CD4-positive, alpha-beta T cell treated with Interleukin-12 subunit alpha and Interleukin-12 subunit beta, for 1 hour (primary cell): ENCODE results near the gene ITPK1.

ENCODE experiments used
- DNase-seq: peaks from one replicate; pipeline ENCODE4 v3.0.0-alpha.2; 2020

Gene ITPK1

DNA sequence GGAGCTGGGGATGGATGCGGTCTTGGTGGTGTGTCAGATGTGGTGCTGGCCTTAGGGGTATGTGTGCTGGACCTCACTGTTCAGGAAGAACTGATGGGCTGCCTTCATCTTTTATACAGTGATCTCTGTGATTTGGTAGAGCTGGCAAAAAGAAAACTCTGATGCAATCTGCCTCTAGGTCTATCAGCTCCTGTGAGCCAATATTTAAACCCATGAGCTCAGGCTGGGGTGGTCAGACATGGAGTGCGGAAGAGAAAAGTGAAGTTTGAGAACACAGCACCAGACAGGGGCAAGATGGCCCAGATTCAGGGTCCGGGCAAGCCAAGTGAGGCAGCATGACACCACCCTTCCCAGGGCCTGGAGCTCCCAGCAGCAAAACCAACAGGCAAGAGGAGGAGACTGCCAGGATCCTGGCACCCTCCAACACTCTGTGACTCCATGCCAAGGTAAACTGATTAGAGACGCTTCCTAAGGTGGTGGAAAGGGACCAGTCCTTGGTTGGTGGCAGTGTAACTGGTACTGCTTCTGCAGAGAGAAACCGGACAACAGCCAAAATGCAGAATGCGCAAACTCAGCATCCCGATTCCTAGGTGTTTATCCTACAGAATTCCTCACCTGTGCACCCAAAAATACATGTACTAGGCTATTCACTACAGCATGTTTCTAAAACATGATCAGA lies 110.5 kb downstream of the ITPK1 start:
- no peak for DNase-seq

DNA sequence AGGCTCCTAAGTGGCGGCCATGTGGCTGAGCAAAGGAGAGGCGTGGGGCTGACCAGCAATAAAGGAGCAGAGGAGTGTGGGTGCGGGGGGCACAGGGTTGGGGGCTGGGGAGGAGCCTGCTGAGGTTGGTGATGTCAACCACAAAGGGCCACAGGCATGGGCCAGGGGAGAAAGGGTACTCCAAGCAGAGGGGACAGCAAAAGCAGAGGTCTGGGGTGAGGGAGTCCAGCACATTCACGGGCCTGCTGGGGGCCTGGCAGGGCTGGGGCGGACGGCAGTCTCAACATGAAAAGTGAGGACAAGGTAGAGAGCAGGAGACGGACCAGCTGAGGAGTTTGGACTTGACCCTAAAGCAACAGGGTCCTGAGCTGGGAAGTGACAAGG lies 111.0 kb downstream of the ITPK1 start:
- no peak for DNase-seq

DNA sequence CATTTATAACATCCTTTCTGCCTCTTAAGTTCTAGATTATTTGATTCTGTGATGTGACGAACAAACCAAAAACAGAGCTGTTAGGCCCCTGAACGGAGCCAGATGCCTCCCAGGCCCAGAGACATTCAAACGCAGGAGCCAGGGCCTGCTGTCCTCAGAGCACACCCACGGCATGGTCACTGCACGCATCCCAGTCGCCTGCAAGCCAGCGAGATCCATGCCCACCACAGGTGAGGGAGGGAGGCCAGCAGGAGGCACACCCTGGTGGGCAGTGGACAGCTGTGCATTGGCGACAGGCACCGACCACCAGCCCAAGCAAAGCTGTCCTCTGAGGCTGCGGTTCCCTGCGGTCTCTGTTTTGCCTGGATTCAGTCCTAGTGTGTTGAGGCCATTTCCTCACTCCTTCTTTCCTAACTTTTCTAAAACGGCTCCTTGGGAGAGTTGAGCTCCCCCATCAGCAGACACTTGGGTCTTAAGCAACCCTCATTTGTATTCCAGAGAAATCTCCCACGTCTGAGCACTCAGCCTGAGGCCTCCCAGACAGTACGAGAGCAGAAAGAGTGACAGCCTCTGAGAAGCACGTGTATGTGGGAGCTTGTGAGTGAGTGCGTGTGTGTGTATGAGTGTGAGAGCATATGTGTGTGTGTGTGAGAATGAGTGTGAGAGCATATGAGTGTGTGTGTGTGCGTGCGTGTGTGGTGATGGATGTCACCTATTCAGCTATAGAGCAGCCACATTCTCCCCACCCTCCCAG lies 111.6 kb downstream of the ITPK1 start:
- no peak for DNase-seq

DNA sequence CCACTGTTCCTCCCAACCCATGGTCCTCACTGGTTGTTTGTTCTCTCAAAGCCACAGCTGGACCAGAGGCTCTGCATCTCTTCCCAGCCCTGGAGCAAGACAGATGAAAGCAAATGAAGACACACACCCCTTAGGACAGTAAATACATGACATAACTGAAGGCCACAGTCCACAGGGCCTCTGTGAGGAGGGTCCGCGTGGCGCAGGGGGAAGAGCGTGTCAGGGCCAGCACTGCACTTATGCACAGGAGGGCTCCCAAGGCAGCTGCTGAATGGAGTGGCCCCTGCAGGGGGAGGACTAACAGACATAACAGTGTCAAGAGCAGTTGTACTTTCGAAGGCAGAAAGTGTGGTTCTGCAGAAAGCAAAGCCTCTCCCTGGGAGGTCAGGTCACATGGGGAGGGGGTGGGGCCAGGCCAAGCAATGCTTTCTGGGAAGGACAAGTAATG lies 112.8 kb downstream of the ITPK1 start:
- DNase-seq, result no peak

DNA sequence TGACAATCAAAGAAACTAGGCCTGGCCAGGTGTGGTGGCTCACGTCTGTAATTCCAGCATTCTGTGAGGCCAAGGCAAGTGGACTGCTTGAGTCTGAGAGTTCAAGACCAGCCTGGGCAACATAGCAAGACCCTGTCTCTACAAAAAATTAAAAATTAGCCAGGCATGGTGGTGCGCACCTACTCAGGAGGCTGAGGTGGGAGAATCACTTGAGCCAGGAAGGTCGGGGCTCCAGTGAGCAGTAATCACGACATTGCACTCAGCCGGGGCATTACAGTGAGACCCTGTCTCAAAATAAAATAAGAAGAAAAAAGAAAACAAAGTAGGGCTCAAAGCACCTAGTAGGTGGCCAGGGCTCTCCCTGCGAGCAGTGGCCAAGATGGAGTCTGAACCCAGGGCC lies 113.7 kb downstream of the ITPK1 start:
- no peak for DNase-seq

DNA sequence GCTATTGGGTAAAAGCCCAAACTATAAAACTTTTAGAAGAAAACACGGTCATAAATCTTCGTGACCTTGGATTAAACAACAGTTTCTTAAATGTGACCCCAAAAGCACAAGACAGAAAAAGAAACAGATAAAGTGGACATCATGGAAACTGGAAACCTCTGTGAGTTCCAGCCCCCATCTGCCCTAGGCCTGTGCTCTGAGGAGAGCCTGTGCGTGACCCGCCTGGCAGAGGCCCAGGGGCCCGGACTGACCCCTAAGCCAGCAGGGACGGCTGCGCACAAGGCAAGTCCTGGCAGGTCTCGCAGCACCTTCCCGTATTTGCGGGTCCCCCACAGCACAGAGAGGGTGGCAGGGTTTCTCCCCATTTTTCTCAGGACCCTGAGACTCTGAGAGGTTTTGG lies 116.8 kb downstream of the ITPK1 start:
- no peak for DNase-seq

DNA sequence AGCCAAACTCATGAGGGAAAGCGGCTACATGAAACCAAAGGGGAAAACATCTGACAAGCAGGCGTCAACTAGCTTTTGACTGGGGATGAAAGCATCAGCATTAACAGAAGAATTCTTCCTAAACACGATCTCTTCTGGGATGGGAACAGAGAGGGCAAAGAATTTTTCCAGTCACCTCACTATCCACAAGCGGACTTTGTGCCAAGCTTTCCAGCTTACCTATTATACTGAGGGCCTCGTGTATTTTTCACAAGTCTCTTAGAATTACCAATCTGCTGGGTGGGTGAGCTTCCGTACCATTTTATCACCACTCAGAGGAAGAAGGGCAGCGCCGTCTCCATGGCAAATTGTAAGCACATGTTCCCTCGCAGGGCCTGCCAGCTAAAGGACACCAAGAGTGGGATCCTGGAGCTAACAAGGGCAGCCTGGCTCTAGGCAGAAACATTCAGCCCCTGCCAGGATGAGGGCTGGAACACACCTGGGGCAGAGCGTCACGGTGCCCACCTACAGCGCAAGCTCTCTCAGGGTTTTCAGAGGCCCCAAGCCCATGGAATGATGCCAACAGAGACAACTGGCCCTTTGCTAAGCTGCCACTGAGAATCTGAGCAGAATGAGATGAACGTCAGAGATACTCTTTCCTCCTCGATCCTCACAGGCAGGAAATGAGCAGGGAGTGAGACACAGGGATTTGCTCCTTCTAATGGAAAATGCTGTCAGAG lies 118.2 kb downstream of the ITPK1 start:
- no peak for DNase-seq

DNA sequence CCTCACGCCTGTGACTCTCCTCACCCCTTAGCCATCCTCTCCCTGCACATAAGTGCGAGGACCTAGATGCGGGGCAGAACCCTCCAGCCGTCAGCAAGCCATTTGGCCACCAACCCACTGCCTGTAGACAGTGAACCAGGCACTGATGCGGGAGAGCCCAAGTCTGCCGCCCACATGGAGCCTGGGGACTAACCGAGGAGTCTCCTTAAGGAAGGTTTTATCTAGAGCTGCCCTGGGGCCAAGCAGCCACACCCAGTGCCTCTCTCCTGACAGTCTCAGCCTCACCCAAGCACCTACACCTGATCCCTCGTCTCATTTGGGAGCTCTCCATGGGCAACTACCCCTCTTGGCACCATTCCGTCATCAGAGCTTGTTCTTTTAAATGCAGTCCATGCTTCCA lies 120.1 kb downstream of the ITPK1 start:
- DNase-seq, result no peak

DNA sequence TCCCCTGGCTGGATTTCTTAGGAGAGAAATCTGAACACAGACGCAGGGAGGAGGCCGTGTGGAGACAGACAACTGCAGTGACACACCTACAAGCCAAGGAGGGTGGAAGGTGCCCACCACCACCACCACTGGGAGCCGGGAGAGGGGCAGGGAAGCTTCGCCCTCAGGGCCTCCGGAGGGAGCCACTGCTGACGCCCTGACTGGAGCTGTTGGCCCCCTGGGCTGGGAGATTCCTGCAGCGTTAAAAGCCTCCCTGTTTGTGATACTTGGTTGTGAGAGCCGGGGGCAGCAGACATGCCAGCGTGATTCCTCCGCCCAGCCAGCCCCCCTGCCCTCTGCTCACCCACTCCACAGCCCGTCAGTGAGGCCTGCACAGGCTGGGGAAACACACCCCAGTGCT lies 120.8 kb downstream of the ITPK1 start:
- DNase-seq, result no peak

DNA sequence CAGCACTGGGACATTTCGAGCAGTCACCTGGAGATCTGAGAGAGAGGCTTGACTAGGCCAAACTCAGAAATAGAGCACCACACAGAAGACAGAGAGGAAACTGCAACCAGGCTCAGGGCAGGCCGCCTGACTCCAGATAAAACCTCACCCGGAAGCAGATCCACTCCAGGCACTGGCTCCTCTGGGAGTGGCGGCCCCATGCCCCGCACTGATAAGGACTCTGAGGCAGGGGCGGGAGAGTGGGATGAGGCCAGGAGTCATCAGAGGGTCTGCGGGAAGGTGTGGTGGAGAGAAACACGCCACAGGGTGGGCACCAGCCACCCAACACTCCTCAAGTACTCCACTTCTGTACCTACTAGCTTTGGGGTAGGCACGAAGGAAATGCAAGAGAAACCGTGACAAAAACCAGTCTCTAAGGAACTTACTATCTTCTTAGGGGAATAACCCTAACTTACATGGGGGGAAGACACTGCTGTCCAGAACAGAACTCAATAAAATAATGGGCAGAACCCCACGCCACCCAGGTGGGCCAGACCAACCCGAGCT lies 121.5 kb downstream of the ITPK1 start:
- DNase-seq, result no peak

DNA sequence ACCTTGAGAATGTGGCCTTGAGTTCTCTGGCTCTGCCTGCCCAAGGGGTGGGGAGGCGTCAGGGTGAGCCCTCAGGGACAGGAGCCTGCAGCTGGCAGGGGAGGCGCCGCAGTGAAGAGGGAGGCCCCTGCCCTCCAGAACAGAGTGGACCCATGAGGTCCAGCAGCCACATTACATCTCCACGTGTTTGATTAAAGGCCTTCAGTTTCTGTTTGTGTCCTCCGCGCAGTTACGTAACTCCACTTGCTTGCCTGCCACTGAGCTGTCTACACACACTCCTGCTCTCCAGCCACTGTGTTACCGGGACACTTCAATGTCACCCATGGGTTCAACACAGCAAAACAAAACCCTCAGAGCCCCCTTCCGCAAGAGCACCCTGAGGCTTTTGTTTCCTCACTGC lies 122.4 kb downstream of the ITPK1 start:
- no peak for DNase-seq

DNA sequence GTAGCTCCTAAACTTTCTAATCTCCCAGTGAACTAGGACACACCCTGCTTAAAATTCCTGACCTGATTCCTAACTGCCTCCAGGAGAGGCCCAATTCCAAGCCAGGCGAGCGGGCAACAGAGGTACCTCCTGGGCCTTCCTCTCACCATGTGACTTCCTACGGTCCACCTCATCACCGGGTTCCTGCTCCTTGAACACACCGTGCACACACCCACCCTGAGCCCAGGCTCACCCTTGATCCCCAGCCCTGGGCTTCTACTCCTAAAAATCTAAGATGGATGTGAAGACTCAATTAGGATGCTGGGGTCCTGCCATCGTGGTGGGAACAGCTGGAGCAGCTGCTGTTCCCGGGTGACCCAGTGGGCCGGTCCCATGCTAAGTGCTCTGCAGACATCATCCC lies 124.2 kb downstream of the ITPK1 start:
- no peak for DNase-seq

DNA sequence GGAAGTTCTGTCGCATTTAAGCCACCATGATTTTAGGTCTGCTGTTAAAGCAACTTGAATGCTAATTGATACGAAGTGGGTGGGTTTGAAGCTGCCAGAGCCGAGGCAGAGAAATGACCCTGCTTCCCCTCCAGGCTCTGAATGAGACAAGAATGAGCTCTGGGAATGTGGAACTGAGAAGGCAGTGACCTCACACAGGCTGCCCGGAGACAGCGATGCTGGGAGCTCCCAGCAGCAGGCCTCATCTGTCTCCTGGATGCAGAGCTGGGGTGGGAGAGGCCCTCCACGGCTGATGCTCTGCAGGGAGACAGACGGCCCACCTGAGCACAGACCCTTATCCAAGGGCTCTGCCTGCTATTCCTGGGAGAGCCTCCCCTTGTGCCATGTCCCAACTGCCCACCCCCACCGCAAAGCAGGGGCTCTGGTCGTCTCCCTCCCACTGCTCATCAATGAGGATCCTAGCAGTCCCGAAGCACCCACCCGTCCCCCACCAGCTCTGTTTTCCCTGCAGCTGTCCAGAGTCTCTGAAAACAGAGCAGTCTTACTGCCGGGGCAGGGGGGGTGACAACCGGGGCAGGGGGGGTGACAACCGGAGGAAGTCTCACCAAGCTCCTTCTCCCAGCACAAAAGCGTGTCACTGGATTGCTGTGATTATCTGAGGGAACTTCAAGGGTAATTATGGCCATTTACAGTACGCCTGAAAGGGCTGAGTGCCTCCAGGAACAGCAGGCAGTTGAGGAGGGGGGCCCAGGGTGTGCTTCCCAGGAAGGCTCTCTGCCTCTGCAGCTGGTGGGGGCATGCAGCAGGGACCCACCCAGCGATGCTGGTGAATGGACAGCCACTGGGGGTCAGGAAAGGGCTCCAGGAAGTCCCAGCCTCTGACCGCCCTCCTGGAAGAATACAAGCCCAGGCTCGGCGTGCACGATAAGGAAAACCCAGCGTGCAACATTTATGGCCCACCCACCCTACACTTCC lies 125.0 kb downstream of the ITPK1 start:
- DNase-seq, result no peak

DNA sequence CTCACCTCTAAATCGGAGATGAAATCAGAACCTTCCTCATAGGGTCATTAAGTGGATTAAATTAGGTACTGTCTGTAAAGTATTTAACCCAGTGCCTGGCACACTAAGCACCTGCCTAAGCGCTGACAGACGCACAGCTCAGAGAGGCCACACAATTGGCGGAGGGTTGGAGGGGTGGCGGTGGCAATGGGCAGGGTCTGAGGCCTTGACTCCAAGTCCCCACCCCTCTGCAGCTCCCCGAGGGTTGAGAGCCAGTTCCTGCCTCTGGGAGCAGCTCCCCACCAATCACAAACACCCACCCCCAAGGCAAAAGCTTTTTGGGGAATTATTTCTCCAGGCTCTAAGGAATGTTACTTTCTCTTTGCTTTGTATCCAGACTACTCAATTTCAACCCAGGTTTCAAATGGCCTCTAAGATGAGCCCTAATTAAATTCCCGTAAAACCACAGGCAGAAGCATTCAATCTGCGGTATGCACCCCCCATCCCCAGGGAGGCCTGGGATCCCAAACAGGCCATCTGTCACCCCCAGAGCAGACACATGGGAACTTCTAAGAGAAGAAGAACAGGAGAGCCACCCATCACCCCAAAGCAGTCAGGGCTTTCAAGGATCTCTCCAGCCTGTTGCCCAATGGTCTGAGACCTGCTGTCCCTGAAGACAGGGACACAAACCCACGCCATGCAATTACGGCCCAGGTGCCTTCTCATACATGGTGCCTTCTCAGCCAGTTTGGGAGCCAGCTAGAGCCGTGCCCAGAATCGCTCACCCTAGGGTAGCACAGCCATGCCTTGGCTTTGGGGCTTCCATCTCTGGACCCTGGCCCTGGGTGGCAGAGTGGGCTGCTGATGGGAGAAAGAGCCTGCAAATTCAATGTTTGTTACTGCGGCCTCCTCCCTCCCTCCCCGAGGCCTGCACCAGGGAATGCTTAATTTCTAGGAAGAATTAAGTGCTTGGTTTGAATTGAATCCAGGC lies 126.7 kb downstream of the ITPK1 start:
- DNase-seq, result no peak

DNA sequence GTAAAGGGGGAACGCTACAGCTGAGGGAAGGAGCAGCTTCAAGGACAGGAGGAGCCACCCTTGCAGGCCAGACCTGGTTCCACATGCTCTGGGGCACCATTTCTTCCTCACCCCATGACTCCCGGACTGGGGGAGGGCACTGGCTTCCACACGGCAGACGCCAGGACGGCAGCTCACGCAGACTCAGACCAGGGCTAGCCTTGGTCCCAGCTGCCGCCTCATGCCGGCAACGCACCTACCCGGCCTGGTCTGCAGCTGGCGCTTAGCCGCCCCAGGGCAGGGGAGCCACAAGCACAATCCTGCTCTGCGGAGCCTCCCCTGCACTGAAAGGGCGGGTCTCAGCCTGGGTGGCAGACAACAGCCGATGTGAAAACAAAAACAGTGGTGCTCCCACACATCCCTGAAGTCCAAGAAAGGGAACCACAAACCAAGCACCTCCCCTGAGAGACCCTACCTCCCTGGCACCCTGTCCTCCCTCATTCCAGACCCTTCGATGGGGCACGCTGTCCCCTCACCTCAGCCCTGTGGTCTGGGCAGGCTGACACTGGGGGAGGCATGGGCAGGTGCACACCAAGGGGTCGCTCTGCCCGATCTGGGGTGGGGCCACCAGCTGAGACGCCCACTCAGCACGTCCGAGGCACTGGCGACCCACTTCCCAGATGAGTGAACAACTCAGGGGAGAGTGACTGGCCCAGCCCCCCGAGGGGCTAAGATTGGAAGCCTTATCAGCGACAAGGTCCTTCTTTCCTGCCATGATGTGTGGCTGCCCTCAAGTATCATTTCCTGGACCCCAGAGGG lies 127.8 kb downstream of the ITPK1 start:
- DNase-seq, result no peak

DNA sequence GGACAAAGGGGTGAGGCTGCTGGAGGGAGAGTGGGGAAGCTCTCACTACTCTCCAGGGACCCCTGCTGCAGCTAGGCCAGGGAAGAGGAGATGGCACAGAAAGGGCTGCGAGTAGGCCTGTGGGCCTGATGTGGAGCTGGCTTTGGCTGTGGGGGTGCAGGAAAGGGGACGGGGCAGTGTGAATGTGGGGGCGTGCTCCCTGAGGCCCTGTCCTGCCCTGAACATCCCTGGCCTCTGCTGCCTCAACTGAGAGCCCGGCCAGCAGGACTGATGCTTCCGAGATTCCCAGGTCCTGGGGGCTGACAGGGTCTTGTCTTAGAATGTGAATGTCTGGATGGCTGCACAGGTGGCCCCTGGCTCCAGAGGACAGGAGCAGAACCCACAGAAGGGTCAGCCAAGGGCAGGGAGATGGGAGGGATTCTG lies 128.6 kb downstream of the ITPK1 start:
- DNase-seq, result no peak

DNA sequence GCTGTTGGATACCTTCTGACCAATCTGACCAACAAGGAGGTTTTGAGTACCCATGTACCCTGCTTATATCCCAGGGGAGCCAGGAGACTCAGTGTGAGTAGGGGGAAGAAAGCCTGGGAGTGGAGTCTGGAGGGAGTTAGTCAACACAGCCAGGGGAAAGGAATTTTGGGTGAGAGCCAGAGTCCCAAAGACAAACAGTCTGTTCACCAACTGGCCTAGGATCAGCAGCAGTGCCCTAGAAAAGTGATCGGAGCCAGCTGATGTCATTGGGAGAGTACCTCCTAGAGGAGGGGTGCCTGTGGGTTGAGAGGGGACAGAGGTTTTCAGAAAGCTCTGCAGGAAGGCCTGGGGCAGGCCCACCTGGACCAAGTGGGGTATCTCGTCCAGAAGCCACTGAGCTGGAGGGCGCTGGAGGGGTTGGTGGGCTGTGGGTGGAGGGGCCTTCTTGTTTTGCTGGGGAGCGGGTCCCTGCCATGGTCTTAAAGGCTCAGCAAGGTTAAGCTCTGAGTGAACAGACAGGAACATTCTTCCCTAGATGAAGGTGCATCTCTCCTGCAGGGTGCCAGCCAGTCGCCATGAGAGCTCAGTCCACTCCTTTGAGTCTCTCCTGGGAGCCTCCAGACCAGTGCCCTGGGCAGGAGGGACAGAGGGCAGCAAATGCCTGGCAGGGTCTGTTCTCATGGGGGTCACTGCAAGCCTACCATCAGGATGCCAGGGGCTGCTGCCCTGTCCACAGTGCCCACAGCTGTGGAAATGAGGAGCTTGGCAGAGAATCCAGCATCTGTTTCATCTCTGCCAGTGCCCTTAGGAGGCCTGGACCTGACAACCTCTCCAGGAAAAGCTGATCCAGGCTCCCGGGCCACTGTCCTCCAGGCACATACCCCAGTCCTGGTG lies 129.2 kb downstream of the ITPK1 start:
- no peak for DNase-seq

DNA sequence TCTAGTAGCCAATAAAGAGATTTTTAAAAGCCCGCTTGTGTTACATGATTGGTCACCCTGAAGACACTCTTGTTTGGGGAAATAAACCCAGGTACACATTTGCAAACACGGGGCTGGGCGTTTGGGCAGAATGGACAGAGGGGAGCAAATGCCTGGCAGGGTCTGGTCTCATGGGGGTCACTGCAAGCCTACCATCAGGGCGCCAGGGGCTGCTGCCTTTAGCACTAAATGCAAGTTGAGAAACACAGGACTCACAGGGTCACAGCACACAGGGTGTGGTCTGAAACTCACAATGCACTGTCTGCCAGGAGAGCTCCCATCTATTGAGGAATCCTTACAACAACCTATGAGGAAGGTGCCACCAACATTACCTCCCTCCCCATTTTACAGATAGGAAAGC lies 130.2 kb downstream of the ITPK1 start:
- no peak for DNase-seq

DNA sequence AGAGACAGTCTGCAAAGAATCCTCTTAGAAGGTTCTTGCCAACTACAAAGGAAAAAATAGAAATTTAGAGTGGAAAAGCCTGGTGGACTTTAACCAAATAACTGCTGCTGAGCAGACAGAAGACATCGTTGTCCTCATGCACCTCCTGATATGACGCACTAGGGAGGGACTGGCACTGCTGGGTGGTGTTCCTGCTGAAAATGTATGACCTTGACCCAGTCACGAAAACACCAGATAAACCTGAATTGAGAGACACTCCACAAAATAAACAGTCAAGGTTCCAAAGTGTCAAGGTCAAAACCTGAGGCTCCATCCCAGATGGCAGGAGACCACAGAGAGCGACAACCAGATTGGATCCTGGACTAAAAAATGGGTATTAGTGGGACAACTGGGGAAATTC lies 130.8 kb downstream of the ITPK1 start:
- DNase-seq, result no peak
